ENCODE data around the gene LHB. TPM values are rescaled to one million over a fixed set of nuclear protein-coding genes. Genes with fewer than 3 reads are reported as not detected.
"Not testable (repeated sequence)": the region's sequence is repeated elsewhere in the genome, so short reads cannot be mapped to it uniquely, and the experiment has no call there.

Gene LHB
- total RNA-seq, 2 experiments from 2014 or later: 1.1 TPM; not detected in 1

DNA sequence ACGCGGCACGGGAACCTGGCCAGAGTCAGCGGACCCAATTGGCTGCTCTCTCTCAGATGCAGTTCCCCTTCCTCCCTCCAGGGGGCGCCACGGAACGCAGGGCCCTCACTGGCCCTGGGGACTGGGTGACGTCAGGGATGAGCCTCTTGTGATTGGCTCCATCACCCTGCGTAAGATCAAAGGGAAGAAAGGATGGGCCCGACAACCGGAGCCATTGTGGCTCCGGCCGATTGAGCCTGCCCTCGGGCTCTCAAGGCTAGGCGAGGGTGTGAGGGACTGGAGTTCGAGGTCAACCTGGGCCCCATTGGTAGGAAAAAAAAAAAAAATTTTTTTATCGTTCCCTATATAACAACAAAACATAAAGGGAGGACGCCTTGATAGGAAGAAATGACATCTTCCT is 19.9 kb upstream of the LHB start, which contains the start of gene CGB1:
CGB1 (minus strand) TSS at position 81 of the 400 bp plus-strand sequence. CDS start 184 bp downstream, outside the sequence.
- H3K4me3 ChIP-seq (ENCODE audit: low read depth, low read length, poor library complexity, severe bottlenecking); H2AFZ ChIP-seq (ENCODE audit: low read length); H3K79me2 ChIP-seq (ENCODE audit: insufficient read depth, low read depth, low read length); intact Hi-C loops (cut with micrococcal nuclease; ENCODE audit: unreplicated experiment); BruUV-seq (replicated peaks); H3K4me2 ChIP-seq (ENCODE audit: low read length); H3K36me3 ChIP-seq (ENCODE audit: insufficient read depth, low read length); H4K20me1 ChIP-seq (ENCODE audit: insufficient read depth, low read length); CTCF ChIA-PET (ENCODE audit: unreplicated experiment); H3K27ac ChIP-seq (ENCODE audit: low read depth, low read length, poor library complexity, severe bottlenecking); POLR2A ChIA-PET; H3K9me3 ChIP-seq (ENCODE audit: low read length); H3K9me2 ChIP-seq (ENCODE audit: insufficient read depth, low read length); H3K4me1 ChIP-seq (ENCODE audit: insufficient read depth, low read length, poor library complexity, severe bottlenecking): not testable (repeated sequence)
- TF ChIP-seq, protein P1, sequence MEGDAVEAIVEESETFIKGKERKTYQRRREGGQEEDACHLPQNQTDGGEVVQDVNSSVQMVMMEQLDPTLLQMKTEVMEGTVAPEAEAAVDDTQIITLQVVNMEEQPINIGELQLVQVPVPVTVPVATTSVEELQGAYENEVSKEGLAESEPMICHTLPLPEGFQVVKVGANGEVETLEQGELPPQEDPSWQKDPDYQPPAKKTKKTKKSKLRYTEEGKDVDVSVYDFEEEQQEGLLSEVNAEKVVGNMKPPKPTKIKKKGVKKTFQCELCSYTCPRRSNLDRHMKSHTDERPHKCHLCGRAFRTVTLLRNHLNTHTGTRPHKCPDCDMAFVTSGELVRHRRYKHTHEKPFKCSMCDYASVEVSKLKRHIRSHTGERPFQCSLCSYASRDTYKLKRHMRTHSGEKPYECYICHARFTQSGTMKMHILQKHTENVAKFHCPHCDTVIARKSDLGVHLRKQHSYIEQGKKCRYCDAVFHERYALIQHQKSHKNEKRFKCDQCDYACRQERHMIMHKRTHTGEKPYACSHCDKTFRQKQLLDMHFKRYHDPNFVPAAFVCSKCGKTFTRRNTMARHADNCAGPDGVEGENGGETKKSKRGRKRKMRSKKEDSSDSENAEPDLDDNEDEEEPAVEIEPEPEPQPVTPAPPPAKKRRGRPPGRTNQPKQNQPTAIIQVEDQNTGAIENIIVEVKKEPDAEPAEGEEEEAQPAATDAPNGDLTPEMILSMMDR (conservative IDR thresholded peaks at IDR 0.05; ENCODE audit: low read length): peak; percentile 81
- DNase-seq (ENCODE audit: low spot score): peak; percentile 66

DNA sequence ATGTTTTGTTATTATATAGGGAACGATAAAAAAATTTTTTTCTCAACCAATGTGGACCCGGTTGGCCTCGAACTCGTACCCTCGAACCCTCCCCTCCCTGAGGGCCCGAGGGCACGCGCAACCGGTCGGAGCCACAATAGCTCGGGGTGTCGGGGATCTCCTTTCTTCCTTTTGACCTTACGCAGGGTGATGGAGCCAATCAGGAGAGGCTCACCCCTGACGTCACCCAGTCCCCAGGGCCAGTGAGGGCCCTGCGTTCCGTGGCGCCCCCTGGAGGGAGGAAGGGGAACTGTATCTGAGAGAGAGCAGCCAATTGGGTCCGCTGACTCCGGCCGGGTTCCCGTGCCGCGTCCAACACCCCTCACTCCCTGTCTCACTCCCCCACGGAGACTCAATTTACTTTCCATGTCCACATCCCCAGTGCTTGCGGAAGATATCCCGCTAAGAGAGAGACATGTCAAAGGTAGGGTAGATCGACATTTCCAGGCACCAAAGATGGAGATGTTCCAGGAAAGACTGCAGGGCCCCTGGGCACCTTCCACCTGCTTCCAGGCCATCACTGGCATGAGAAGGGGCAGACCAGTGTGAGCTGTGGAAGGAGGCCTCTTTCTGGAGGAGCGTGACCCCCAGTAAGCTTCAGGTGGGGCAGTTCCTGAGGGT is 14.9 kb upstream of the LHB start, which contains the start of gene CGB2:
CGB2 (plus strand) TSS at position 249 of the 660 bp plus-strand sequence; CDS start at position 455, 206 bp downstream.
- H3K9me2 ChIP-seq (ENCODE audit: insufficient read depth, low read length); BruUV-seq (replicated peaks); H2AFZ ChIP-seq (ENCODE audit: low read length); H3K9me3 ChIP-seq (ENCODE audit: low read length); H3K4me3 ChIP-seq (ENCODE audit: low read depth, low read length, poor library complexity, severe bottlenecking); H3K79me2 ChIP-seq (ENCODE audit: insufficient read depth, low read depth, low read length); H4K20me1 ChIP-seq (ENCODE audit: insufficient read depth, low read length); CTCF ChIA-PET (ENCODE audit: unreplicated experiment); H3K4me1 ChIP-seq (ENCODE audit: insufficient read depth, low read length, poor library complexity, severe bottlenecking); intact Hi-C loops (cut with micrococcal nuclease; ENCODE audit: unreplicated experiment); H3K36me3 ChIP-seq (ENCODE audit: insufficient read depth, low read length); H3K27ac ChIP-seq (ENCODE audit: low read depth, low read length, poor library complexity, severe bottlenecking); H3K4me2 ChIP-seq (ENCODE audit: low read length): not testable (repeated sequence)
- DNase-seq (ENCODE audit: low spot score): peak; percentile 45
- POLR2A ChIA-PET: interaction anchor here (0.7 kb wide), 1 partner anchor 237 kb away, joined by 3 read pairs; no protein-coding TSS in a partner anchor
- TF ChIP-seq, protein P1 (conservative IDR thresholded peaks at IDR 0.05; ENCODE audit: low read length): peak; percentile 76

DNA sequence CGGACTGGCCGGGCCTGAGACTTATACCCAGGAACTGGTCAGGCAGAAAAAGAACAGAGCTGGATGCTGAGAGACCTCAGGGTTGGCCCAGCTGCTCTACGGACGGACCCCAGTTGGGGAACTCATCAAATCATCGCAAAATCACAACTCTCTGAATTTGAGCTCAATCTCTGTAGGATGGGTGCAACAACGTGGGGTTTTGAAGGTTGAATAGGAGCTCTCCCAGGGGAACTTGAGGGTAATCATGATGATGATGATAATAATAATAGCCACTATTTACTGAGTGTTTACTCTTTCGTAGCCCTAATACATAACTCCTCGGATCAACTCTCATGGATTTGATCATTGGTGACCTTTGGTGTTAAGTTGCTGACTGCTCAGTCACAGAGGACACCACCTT is 13.4 kb upstream of the LHB start:
- H2AFZ ChIP-seq (ENCODE audit: low read length); intact Hi-C loops (cut with micrococcal nuclease; ENCODE audit: unreplicated experiment): not testable (repeated sequence)

DNA sequence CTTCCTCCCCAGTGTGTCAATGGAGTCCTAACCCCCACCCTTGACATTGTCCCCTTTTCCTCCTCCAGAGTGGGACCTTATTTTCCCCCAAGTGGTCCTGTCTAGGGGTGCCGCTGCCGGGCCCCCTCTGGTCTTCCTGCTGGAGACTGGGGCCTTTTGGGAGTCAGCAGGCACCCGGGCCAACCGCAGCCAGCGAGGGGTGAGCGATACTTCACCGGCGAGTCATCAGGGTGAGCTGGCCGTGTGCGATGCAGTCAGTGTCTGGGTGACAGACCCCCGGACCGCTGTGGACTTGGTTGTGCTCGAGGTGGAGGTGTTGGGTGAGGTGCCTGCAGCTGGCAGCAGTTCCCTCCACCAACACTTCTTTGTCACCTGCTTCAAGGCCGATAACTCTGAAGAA is 12.9 kb upstream of the LHB start:
- CTCF ChIA-PET (ENCODE audit: unreplicated experiment): not testable (repeated sequence)

More for the DNA sequence above, 13.4 kb upstream of the LHB start:
- H3K4me3 ChIP-seq (ENCODE audit: low read depth, low read length, poor library complexity, severe bottlenecking); CTCF ChIA-PET (ENCODE audit: unreplicated experiment); H3K9me3 ChIP-seq (ENCODE audit: low read length); H3K36me3 ChIP-seq (ENCODE audit: insufficient read depth, low read length); H3K27ac ChIP-seq (ENCODE audit: low read depth, low read length, poor library complexity, severe bottlenecking); H3K9me2 ChIP-seq (ENCODE audit: insufficient read depth, low read length); H4K20me1 ChIP-seq (ENCODE audit: insufficient read depth, low read length); BruUV-seq (replicated peaks); H3K4me2 ChIP-seq (ENCODE audit: low read length); H3K4me1 ChIP-seq (ENCODE audit: insufficient read depth, low read length, poor library complexity, severe bottlenecking); DNase-seq (ENCODE audit: low spot score); POLR2A ChIA-PET; H3K79me2 ChIP-seq (ENCODE audit: insufficient read depth, low read depth, low read length): not testable (repeated sequence)

DNA sequence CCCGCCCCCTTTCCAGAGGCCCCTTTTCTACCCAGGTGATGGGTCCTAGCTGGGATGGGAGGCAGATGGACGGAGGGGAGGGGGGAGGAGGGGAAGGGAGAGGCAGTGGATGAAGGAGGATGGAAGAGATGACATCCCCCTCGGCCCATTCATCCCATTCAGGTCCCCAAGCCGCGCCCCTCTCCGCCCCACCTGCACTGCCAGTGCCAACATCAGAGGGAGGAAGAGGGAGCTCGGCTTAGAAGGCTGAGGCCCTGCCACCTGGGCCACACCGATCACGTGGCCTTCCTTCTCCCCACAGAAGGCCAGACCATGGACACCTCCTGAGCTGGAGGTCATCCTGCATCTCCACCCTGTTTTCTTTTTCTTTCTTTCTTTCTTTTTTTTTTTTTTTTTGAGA is 11.8 kb upstream of the LHB start:
- POLR2A ChIA-PET: interaction anchor here (0.6 kb wide), 1 partner anchor 327 kb away, joined by 3 read pairs; no protein-coding TSS in a partner anchor
- H3K4me2 ChIP-seq (ENCODE audit: low read length); H3K4me3 ChIP-seq (ENCODE audit: low read depth, low read length, poor library complexity, severe bottlenecking); BruUV-seq (replicated peaks); H3K79me2 ChIP-seq (ENCODE audit: insufficient read depth, low read depth, low read length); H3K9me3 ChIP-seq (ENCODE audit: low read length); H3K9me2 ChIP-seq (ENCODE audit: insufficient read depth, low read length); H2AFZ ChIP-seq (ENCODE audit: low read length); H4K20me1 ChIP-seq (ENCODE audit: insufficient read depth, low read length); H3K4me1 ChIP-seq (ENCODE audit: insufficient read depth, low read length, poor library complexity, severe bottlenecking); CTCF ChIA-PET (ENCODE audit: unreplicated experiment); intact Hi-C loops (cut with micrococcal nuclease; ENCODE audit: unreplicated experiment); DNase-seq (ENCODE audit: low spot score); H3K27ac ChIP-seq (ENCODE audit: low read depth, low read length, poor library complexity, severe bottlenecking); H3K36me3 ChIP-seq (ENCODE audit: insufficient read depth, low read length): not testable (repeated sequence)

More for the DNA sequence above, 12.9 kb upstream of the LHB start:
- H4K20me1 ChIP-seq (ENCODE audit: insufficient read depth, low read length); H3K4me3 ChIP-seq (ENCODE audit: low read depth, low read length, poor library complexity, severe bottlenecking); H3K4me2 ChIP-seq (ENCODE audit: low read length); POLR2A ChIA-PET; H3K4me1 ChIP-seq (ENCODE audit: insufficient read depth, low read length, poor library complexity, severe bottlenecking); H3K36me3 ChIP-seq (ENCODE audit: insufficient read depth, low read length); intact Hi-C loops (cut with micrococcal nuclease; ENCODE audit: unreplicated experiment); H3K9me3 ChIP-seq (ENCODE audit: low read length); BruUV-seq (replicated peaks); H3K27ac ChIP-seq (ENCODE audit: low read depth, low read length, poor library complexity, severe bottlenecking); DNase-seq (ENCODE audit: low spot score); H2AFZ ChIP-seq (ENCODE audit: low read length); H3K9me2 ChIP-seq (ENCODE audit: insufficient read depth, low read length); H3K79me2 ChIP-seq (ENCODE audit: insufficient read depth, low read depth, low read length): not testable (repeated sequence)
